ENCODE measurements around the gene G2E3. TPM values are rescaled to one million over a fixed set of nuclear protein-coding genes. Genes with fewer than 3 reads are reported as not detected.

The G2E3 gene
- total and polyA plus RNA-seq, 2 experiments from 2014 or later: 67.4 to 113 TPM

DNA sequence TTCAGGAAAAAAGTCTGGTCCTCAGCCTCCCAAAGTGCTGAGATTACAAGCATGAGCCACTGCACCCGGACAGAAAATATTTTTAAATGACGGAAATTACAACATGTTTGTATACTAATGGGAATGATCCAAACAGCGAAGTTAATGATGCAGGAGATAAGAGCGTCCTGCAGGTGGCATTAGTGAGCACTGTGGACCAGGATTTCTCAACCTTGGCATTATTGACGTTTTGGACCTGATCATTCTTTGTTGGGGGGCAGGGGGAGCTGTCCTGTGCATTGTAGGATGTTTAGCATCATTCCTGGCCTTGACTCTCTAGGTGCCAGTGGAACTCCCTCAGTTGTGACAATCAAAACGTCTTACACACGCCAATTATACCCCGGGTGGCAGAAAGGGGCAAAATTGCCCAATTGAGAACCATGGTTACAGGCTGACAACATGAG is 97.3 kb downstream of the G2E3 start:
- Histone ChIP-seq H3F3A (replicated peaks; ENCODE audit: low read depth) (no peaks in the 10 kb centered on the region), H3K79me2 (replicated peaks; ENCODE audit: insufficient read depth) (no peaks in the 10 kb centered on the region), H3K4me1 (ENCODE audit: insufficient read depth) (no peaks in the 10 kb centered on the region), H3K4me3 (no peak overlapping the region), H3K9me2 (ENCODE audit: insufficient read depth) (no peaks in the 10 kb centered on the region), H4K20me1 (replicated peaks; ENCODE audit: insufficient read depth) (no peaks in the 10 kb centered on the region), H3K36me3 (ENCODE audit: insufficient read depth) (peaks cover 22% of the 10 kb centered on the region; the same call in 1 of the 2 replicates), H3K4me2 (no peak overlapping the region), H2AFZ (no peak overlapping the region), H3K27me3 (ENCODE audit: insufficient read depth) (no peaks in the 10 kb centered on the region), H3K27ac (ENCODE audit: low read depth) (no peak overlapping the region)
- H3K9me3 Mint-ChIP-seq: no peaks in the 10 kb centered on the region
- TF ChIP-seq POLR2AphosphoS5 (IDR thresholded peaks at IDR 0.05; ENCODE audit: low read depth) (no peak), EZH2phosphoT487 (IDR thresholded peaks at IDR 0.05; ENCODE audit: unreplicated experiment) (no peak), ZNF331 (CRISPR knock-in tag; IDR thresholded peaks at IDR 0.05; ENCODE audit: low read depth) (no peak), NANOG (IDR thresholded peaks at IDR 0.05; ENCODE audit: borderline replicate concordance) (no peak), STAT1 (IDR thresholded peaks at IDR 0.05; ENCODE audit: unreplicated experiment) (no peak)
- TF ChIP-seq, protein P1, sequence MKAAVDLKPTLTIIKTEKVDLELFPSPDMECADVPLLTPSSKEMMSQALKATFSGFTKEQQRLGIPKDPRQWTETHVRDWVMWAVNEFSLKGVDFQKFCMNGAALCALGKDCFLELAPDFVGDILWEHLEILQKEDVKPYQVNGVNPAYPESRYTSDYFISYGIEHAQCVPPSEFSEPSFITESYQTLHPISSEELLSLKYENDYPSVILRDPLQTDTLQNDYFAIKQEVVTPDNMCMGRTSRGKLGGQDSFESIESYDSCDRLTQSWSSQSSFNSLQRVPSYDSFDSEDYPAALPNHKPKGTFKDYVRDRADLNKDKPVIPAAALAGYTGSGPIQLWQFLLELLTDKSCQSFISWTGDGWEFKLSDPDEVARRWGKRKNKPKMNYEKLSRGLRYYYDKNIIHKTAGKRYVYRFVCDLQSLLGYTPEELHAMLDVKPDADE (IDR thresholded peaks at IDR 0.05): no peak
- TF ChIP-seq, protein P2, sequence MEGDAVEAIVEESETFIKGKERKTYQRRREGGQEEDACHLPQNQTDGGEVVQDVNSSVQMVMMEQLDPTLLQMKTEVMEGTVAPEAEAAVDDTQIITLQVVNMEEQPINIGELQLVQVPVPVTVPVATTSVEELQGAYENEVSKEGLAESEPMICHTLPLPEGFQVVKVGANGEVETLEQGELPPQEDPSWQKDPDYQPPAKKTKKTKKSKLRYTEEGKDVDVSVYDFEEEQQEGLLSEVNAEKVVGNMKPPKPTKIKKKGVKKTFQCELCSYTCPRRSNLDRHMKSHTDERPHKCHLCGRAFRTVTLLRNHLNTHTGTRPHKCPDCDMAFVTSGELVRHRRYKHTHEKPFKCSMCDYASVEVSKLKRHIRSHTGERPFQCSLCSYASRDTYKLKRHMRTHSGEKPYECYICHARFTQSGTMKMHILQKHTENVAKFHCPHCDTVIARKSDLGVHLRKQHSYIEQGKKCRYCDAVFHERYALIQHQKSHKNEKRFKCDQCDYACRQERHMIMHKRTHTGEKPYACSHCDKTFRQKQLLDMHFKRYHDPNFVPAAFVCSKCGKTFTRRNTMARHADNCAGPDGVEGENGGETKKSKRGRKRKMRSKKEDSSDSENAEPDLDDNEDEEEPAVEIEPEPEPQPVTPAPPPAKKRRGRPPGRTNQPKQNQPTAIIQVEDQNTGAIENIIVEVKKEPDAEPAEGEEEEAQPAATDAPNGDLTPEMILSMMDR (conservative IDR thresholded peaks at IDR 0.05; ENCODE audit: low read depth in 2 of 2): peak; percentile 70 to 83
- TF ChIP-seq, protein P3, sequence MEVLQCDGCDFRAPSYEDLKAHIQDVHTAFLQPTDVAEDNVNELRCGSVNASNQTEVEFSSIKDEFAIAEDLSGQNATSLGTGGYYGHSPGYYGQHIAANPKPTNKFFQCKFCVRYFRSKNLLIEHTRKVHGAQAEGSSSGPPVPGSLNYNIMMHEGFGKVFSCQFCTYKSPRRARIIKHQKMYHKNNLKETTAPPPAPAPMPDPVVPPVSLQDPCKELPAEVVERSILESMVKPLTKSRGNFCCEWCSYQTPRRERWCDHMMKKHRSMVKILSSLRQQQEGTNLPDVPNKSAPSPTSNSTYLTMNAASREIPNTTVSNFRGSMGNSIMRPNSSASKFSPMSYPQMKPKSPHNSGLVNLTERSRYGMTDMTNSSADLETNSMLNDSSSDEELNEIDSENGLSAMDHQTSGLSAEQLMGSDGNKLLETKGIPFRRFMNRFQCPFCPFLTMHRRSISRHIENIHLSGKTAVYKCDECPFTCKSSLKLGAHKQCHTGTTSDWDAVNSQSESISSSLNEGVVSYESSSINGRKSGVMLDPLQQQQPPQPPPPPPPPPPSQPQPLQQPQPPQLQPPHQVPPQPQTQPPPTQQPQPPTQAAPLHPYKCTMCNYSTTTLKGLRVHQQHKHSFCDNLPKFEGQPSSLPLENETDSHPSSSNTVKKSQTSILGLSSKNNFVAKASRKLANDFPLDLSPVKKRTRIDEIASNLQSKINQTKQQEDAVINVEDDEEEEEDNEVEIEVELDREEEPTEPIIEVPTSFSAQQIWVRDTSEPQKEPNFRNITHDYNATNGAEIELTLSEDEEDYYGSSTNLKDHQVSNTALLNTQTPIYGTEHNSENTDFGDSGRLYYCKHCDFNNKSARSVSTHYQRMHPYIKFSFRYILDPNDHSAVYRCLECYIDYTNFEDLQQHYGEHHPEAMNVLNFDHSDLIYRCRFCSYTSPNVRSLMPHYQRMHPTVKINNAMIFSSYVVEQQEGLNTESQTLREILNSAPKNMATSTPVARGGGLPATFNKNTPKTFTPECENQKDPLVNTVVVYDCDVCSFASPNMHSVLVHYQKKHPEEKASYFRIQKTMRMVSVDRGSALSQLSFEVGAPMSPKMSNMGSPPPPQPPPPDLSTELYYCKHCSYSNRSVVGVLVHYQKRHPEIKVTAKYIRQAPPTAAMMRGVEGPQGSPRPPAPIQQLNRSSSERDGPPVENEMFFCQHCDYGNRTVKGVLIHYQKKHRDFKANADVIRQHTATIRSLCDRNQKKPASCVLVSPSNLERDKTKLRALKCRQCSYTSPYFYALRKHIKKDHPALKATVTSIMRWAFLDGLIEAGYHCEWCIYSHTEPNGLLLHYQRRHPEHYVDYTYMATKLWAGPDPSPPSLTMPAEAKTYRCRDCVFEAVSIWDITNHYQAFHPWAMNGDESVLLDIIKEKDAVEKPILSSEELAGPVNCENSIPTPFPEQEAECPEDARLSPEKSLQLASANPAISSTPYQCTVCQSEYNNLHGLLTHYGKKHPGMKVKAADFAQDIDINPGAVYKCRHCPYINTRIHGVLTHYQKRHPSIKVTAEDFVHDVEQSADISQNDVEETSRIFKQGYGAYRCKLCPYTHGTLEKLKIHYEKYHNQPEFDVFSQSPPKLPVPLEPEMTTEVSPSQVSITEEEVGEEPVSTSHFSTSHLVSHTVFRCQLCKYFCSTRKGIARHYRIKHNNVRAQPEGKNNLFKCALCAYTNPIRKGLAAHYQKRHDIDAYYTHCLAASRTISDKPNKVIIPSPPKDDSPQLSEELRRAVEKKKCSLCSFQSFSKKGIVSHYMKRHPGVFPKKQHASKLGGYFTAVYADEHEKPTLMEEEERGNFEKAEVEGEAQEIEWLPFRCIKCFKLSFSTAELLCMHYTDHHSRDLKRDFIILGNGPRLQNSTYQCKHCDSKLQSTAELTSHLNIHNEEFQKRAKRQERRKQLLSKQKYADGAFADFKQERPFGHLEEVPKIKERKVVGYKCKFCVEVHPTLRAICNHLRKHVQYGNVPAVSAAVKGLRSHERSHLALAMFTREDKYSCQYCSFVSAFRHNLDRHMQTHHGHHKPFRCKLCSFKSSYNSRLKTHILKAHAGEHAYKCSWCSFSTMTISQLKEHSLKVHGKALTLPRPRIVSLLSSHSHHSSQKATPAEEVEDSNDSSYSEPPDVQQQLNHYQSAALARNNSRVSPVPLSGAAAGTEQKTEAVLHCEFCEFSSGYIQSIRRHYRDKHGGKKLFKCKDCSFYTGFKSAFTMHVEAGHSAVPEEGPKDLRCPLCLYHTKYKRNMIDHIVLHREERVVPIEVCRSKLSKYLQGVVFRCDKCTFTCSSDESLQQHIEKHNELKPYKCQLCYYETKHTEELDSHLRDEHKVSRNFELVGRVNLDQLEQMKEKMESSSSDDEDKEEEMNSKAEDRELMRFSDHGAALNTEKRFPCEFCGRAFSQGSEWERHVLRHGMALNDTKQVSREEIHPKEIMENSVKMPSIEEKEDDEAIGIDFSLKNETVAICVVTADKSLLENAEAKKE (CRISPR knock-in tag; IDR thresholded peaks at IDR 0.05): no peak
- H3K27me3 Mint-ChIP-seq (ENCODE audit: insufficient read depth, low read depth, poor library complexity): no peaks in the 10 kb centered on the region
- ATAC-seq (peak; percentile 77), DNase-seq (ENCODE audit: low spot score) (peak; percentile 73)
- no peaks in the 10 kb centered on the region for H3K4me1 Mint-ChIP-seq
- peaks cover 25% of the 10 kb centered on the region for H3K36me3 Mint-ChIP-seq (ENCODE audit: low read depth)
- H3K4me3 Mint-ChIP-seq: no peak overlapping the region
- no peak overlapping the region for H3K27ac Mint-ChIP-seq
